ENCODE data around the gene AKNAD1.
"Not testable (repeated sequence)": the region's sequence is repeated elsewhere in the genome, so short reads cannot be mapped to it uniquely, and the experiment has no call there.

The AKNAD1 gene

DNA sequence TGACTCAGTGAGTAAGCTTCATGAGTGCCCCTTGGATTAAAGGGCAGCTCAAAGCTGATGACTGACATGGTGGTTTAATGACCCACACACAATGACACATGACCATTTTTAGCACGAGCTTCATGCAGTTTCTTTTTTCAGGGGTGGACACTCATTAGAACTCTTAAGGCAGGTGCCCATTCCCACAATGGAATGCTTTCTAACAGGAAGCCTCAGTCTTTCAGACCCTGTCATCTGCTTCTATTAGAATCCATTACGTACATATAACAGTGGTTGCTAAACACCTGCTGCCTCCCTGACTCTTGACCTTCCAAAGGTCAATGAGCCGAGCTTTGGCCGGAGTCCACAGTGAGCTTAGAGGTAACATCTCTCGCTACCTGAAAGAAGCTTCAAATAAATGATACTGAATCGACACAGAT lies 27.4 kb downstream of the AKNAD1 start:
- DNase-seq = no peak

DNA sequence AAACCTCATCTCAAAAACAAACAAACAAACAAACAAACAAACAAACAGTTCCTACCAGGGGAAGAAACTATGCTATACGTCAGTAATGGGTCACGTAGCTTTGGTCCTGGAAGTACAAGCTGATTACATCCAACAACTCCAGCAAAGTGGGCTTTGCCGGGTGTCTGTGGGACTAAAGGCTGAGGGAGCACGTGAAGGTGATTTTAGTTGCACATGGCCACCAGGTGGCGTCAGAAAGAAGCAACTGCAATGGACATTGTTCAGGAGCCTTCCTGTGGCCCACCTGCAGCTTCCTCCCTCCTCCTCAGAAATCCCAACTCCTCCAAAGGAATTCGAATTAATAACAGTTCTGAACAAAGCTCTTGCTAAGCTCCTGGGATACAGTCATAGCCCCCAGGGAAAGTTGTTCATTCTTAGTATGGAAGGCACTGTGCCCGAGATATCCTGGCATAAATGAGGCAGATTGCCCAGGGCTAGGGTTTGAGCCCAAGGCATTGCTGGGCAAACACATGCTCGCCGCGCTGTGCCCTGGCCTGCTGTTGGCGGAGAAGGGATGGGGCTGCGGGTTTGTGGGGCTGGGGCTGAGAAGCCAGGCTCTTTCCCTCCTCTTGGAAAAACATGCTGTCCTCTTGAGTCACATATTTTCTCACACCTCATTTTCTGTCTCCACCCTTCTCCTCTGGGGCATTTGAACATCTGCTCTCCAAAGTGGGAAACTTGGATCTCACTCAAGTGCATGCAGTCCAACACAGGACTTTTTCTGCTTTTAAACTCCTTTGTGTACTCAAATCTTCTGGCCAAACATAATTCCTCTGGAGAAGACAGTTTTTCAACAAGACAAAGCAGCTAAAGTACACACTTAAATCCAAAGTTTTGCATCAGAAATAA lies 28.6 kb downstream of the AKNAD1 start:
- DNase-seq = peak; percentile 41

DNA sequence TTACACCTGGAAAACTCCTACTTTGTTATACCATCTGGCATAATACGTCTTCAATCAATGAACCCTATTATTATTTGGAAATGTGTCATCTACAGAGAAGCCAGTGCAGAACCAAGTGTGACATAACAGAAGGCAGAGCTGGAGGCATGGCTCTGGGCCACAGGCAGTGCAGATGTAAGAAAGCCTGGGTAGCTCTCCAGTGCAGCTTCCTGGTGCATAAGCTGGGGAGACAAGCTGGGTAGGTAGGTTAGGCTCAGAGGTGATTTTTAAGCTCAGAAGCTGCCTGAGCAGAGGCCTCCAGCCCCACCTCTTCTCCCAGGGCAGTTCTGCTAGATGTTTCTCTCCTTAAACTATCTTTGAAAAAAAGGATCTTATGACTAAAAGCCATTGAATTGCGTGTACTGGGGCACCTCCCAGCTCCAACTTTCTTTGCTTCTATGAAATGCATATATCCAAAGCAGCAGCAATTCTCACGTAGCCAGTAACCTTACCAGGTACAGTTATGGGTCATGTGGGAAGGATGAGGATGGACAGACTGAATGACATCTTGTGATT lies 30.7 kb downstream of the AKNAD1 start:
- DNase-seq = no peak

DNA sequence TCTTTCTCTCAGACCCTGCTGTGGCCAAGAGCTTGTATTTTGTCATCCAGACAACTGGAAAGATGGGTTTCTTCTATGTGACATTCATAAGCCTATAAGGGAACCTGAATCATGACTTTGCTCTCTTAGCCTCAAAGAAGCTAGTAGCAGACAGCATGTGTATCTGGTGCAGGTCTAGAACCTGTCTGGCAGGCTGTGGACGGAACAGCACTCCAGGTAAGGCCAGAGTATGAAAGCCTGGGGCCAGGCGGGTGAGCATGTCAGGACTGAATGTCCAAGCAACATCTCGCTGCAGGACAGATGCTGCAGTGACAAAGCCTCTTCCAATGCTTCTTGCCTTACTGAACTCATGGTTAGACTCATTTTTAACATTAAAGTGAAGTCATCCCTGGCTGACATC lies 32.8 kb downstream of the AKNAD1 start:
- no peak for DNase-seq

DNA sequence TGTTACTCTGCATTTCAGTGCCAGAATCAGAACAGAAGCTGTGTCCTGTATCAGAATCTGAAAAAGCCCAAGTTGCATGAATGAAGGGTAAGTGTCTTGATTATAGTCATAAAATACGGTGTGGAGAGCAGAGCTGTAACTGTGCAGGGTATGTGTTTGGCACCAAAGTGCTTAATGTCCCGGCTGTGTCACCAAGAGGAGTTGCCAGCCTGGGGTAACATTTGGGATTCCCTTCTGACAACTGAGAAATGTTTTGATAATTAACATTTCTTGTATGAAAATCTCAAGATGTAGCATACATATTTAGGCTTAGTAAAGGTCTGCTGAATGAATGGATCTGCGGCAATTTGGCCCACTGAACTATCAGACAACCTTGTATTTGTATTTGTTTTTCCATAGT lies 33.3 kb downstream of the AKNAD1 start:
- DNase-seq = no peak

DNA sequence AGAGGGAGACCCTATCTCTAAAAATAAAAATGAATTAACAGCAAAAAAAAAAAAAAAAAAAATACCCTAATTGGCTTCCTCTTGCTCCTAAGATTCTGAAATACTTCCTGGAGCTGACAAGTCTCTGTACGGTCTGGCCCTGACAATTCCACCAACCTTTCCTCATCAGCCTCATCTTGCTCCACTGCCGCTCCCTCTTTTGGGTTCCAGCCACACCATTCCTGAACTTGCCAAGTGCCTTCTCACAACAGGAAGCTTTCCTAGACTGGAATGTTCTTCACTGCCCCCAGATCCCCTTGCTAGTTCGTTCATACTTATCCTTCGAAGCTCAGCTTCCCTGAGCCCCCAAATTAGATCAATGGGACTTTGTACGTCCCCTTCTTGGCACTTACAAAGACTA lies 37.0 kb downstream of the AKNAD1 start:
- no peak for DNase-seq

DNA sequence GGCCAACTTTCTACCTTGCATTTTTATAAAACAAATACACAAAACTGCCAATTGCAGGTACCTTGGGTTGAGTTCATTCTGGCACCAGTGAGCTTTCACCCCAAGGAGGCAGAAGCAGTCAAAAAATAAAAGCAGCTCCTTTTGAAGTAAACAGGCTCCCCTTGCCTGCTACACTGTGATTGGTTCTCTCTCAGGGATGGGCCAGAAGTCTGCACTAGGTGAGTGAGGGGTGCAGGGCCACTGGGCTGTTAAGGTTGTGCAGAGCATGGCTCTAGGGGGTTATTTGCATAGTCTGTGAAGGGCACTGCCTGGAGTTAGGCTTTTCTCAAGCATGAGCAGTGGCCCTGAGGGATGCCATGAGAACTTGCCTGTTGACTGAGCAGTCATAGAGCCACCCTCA lies 39.1 kb downstream of the AKNAD1 start:
- no peak for DNase-seq

DNA sequence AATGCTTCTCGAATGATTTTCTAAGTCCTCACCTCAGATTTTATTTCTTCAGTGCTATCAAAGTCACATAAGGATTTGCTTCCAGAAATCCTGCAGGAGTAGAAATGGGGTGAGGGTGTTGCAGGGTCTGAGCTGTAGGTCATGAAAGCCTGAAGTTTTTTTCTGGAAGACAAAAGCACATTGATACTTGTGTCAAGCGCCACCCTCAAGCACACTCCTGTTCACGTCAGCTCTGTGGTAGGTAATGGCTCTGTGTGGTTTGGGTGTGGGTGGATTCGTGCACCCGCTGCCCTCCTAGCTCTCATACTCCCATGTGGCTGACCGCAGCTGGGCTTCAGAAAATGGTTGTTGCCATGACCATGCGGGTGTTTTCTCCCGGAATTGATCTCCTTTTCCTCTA lies 39.9 kb downstream of the AKNAD1 start:
- no peak for DNase-seq

DNA sequence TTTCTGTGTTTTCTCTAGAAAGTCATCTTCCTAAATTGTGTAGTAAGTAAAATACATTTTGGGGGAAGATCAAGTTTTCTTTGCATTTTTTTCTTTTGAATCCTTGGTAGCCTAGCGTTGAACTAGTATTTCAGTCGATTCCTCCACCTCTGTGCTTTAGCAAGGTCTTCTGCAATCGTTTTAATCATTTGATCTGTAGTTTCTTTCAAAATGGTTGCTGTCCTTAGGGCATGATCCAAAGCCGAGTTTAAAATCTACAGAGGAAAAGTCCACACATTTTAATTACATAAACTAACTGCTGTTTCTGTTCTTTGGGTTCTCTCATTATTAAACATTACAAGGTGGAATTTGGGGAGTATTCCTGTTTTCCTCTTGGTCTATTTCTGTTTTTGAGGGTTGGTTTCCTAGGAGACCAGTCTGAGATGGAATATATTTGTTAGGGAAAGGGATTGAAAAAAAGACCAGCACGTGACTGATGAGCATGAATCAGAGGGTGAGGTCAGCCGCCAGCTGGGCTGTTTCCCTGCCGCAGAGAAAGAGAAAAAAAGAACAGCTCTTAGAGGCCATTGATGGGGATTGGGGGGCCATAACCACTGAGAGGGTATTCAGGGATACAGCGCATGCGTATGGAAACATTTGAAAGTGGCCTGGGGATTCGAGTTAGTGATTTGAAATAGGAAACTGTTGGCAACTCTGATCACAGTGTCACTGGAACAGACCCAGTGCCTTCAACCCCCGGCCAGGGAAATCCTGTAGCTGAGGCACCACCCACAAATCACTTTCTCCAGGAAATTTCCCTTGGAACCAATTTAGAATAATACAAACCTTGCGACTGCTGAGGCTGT lies 40.6 kb downstream of the AKNAD1 start:
- DNase-seq = no peak

DNA sequence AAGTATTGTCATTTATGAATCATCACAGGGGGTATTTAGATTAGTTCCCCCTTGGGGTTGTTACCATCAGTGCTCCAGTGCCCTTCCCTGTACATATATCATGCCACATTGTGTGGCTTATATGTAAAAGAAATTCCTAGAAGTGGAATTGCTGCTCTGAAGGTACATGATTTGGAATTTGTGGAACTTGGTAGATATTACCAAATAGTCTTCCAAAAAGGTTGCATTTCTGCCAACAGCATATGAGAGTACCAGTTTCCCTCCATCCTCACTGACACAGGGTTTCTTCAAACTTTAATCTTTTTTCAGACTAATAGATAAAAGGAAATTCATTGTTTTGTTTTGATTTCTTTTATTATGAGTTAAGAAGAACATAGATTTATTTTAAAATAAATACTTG lies 41.3 kb downstream of the AKNAD1 start:
- DNase-seq = no peak

DNA sequence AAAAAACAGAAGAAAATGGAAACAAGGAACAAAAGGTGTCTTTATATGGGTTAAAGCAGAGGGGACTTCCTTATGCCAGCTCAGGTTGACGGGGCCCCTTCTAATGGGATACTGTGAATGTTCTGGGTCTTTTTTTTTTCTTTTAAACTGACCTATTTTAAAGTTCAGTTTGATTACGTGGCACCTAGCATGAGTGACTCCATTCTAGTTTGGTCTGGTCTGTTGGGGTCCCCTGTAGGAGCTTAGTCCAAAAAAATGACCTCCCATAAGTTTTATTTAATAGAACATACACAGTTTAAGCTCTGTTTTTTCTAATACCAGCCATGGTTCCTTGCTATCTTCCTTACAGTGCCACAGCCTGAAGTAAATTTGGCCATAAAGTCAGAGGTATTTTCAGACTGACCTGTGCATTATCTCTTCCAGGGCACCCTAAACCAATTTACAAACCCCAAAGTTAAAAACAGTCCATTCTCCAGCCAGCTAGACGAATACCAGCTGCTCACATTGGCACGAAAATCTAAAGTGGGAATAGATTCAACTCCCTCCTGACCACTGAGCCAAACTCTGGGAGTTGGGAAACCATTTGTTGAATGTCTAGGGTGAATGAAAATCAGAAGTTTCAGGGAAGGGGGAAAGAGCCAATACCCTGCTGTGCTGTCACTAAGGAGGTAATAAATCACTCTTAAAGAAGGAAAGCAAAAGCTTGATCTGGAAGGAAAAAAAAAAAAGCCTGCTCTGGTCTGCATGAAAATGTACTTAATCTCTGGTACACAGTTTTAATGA lies 42.4 kb downstream of the AKNAD1 start:
- DNase-seq = no peak

DNA sequence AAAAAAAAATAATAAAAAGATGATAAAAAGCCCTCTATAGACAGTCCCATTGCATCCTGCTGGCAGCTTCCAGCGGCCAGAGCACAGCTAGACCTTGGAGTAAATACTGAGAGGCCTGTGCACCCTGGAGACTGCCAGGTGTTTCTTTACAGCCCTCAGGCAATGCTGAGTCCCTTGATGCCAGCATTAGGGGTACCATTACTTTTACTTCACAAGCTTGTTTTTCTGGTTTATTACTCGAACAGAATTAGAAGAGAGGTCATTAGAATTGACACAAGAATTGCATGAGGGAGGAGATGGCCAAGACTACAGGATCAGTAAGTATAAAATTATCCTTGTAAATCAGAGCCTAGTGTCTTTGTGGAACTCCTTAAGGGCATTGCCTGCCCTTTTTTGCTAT lies 43.6 kb downstream of the AKNAD1 start:
- DNase-seq = no peak

DNA sequence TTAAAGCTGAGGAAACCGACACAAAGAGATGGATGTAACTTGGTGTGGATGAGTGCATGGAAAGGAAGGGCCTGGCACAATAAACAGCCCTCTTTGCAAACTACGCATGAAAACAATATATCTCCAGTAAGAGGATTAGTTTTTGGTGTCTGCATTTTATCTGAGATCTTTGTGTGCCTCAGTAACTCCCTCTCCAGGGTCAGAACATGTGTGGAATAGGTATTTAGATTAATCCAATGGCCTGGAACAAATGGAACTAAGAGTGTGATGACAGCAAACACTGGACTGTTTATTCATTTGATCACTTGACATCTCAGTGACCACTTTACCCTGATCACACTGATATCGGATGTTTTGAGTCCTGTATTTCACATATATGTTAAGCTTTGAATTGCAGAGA lies 45.3 kb downstream of the AKNAD1 start:
- DNase-seq = no peak

DNA sequence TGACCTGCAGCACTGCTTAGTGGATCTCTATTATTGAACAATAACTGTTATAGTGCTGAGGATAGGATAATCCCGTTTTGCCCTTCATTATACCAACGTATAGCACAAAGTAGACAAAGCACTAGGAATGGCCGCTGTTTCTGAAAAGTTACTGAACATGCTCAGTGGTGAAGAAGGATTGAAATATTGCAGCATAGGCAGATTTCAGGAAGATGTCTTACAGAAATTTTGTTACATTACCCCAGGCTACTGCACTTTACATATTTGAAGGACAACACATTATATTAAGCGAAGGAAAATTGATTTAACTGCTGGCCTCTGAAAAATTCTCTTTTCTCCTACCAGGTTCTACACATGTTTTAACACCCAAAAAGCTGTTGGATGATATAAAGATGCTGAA lies 48.5 kb downstream of the AKNAD1 start:
- no peak for DNase-seq

DNA sequence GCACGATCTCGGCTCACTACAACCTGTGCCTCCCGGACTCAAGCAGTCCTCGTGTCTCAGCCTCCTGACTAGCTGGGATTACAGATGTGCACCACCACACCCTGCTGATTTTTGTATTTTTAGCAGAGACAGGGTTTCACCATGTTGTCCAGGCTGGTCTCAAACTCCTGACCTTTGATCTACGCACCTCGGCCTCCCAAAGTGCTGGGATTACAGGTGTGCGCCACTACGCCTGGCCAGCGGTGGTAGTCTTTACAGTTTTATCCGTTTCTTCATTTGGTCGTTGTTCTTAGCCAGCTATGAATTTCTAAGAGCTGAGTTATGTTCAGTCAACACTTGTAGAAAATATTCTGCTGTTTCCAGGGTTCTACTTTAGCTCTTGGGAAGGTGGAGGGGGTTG lies 53.3 kb downstream of the AKNAD1 start:
- no peak for DNase-seq

DNA sequence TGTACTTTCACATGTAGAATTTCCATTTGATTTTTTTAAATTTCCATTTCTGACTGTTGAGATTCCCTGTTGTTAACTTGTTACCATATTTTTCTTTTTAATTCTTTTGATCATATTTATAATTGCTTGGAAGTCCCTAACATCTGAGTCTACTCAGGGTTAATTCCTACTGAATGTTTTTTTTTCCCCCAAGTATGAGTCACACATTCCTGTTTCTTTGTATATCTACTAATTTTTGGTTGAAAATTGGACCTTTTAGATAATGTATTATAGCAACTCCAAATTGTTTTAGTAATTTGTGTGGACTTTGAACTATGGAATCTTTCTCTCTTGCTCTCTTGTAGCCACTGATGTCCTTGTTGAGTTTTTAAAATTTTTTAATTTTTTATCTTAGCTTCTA lies 55.8 kb downstream of the AKNAD1 start:
- no peak for DNase-seq

DNA sequence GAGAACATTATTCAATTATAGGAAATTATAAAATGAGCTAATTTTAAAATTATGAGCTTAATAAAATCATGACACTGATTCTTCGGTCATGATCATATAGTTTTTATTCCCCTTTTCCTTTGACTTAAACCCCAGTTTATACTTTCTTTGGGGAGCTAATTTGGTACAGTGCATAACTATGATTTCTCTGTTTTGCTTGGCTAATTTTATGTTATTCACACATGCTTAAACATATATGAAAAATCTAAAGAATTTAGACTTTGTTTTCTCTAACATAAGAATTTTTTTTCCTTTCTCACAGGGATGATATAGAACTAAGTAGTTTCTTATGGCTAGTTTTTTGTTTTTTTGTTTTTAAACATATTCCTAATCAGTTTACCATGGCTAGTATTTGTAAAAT lies 57.9 kb downstream of the AKNAD1 start:
- DNase-seq = no peak

DNA sequence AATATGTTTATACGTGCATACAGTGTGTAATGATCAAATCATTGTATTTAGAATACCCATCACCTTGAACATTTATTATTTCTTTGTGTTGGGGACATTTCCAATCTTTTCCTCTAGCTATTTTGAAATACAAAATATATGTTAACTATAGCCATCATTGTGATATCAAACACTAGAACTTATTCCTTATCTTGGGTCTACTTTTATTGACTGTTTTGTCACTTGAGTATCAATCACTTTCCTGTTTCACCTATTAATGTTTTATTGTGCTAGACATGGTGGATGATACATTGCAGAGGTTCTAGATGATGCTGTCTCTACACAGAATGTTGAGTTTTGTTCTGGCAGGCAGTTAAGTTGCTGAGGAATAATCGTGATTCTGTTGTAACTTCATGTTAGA lies 64.5 kb downstream of the AKNAD1 start:
- DNase-seq = no peak

DNA sequence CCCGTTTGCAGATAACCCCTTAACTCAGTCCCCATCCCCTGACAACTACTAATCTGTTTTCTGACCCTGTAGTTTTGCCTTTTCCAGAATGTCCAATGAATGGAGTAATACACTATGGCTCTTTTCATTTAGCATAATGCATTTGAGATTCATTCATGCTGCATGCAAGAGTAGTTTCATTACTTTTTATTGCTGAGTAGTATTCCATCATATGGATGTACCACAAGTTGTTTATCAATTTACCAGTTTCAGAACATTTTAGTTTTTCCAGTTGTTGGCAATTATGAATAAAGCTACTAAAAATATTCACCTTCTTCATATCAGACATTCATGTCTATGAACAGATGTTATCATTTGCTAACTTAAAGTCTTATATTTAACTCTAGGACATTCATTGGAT lies 65.1 kb downstream of the AKNAD1 start:
- no peak for DNase-seq

DNA sequence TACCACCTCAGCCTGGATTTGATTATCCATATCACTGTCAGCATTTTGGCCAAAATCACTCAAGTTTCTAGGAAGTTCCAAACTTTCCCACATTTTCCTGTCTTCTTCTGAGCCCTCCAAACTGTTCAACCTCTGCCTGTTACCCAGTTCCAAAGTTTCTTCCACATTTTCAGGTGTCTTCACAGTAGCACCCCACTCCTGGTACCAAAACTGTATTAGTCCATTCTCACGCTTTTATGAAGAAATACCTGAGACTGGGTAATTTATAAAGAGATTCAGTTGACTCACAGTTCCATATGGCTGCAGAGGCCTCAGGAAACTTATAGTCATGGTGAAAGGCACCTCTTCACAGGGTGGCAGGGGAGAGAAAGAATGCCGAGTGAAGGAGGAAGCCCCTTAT lies 71.0 kb downstream of the AKNAD1 start:
- no peak for DNase-seq

DNA sequence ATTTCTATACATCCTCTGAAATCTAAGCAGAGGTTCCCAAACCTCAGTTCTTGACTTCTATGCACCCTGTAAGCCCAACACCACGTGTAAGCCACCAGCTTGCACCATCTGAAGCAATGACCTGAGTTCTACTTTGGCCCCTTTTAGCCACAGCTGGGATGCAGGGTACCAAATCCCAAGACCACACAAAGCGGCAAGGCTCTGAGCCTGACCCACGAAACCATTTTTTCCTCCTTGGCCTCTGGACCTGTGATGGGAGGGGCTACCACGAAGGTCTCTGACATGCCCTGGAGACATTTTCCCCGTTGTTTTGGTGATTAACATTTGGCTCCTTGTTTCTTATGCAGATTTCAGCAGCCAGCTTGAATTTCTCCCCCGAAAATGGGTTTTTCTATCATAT lies 71.6 kb downstream of the AKNAD1 start:
- DNase-seq = no peak

DNA sequence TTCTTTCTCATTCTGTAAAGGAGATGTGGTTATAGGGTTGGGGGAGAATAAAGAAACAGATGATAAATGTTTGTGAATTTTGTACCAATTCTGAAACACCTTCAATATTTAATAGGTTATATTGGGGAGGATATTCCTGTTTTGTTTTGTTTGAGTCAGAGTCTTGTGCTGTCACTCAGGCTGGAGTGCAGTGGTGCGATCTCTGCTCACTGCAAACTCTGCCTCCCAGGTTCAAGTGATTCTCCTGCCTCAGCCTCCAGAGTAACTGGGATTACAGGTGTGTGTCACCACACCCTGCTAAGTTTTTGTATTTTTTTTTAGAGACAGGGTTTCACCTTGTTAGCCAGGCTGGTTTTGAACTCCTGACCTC lies 75.3 kb downstream of the AKNAD1 start:
- not testable (repeated sequence) for DNase-seq

DNA sequence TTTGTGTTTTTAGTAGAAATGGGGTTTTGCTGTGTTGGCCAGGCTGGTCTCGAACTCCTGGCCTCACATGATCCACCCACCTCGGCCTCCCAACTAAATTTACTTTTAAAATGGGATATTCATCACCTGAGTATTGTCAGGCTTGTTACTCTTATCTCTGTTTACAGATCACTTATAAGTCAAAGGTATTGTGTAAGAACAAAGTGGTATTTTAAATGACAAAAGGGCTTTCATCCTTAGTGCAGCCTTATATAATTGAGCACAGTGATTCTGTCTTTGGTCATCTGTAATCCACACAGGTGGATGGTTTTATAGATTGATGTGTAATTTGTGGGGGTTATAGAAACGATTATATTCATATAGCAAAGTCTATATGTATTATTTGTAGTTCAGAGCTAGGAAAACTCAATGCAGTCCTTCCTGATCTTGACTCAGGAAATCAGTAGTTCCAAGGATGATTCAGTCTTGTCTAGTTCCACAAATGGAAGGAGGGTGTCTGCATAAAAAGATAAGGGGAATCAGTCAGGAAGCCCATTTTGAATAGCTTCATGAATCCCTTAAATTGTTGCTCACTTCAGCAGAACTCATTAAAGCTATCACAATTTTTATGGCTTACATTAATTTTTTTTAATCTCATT lies 75.8 kb downstream of the AKNAD1 start:
- no peak for DNase-seq

Data from stimulated activated CD4-positive, alpha-beta T cell treated with anti-CD3 and anti-CD28 coated beads, Interleukin-1b, Interleukin-23, amount 100 ng/mL, for 48 hours (primary cell).